ENCODE results near the gene DSCAM. TPM values are rescaled to one million over a fixed set of nuclear protein-coding genes. Genes with fewer than 3 reads are reported as not detected.

DSCAM gene
- total RNA-seq, 1 donor from 2014 or later, result 0.06 TPM

- Histone ChIP-seq H3K4me3 (no peak overlapping the region), H3K27me3 (ENCODE audit: low read depth) (no peaks in the 10 kb centered on the region), H3K9me3 (no peaks in the 10 kb centered on the region), H3K36me3 (no peaks in the 10 kb centered on the region), H3K27ac (no peak overlapping the region), H3K4me1 (no peaks in the 10 kb centered on the region)
- intact Hi-C loops (cut with DNase I), result no loop called here
- DNase-seq, result no peak
- TF ChIP-seq CTCF (IDR thresholded peaks at IDR 0.05), result no peak
- no peak for ATAC-seq
Measured at GRCh38 chr21:40706806-40707655, 139.9 kb downstream of the DSCAM start.

- ATAC-seq (peak in 1 of 2 donors; percentile 59), DNase-seq (no peak)
- intact Hi-C loops (cut with DNase I), result no loop called here
- Histone ChIP-seq H3K27ac (no peak overlapping the region), H3K27me3 (ENCODE audit: low read depth) (no peaks in the 10 kb centered on the region), H3K9me3 (no peaks in the 10 kb centered on the region), H3K4me3 (no peak overlapping the region), H3K36me3 (no peaks in the 10 kb centered on the region), H3K4me1 (no peaks in the 10 kb centered on the region)
- TF ChIP-seq CTCF (IDR thresholded peaks at IDR 0.05), result no peak
Measured at GRCh38 chr21:40706176-40706575, 140.8 kb downstream of the DSCAM start.

GRCh38 chr21:40704141-40704540, 142.8 kb downstream of the DSCAM start:
- Histone ChIP-seq H3K36me3 (no peaks in the 10 kb centered on the region), H3K4me1 (no peaks in the 10 kb centered on the region), H3K9me3 (no peaks in the 10 kb centered on the region), H3K4me3 (no peak overlapping the region), H3K27me3 (ENCODE audit: low read depth) (no peaks in the 10 kb centered on the region), H3K27ac (no peak overlapping the region)
- intact Hi-C loops (cut with DNase I), result no loop called here
- no peak for TF ChIP-seq CTCF (IDR thresholded peaks at IDR 0.05)
- DNase-seq (no peak), ATAC-seq (no peak)

GRCh38 chr21:40699366-40699765, 147.6 kb downstream of the DSCAM start:
- no peak for TF ChIP-seq CTCF (IDR thresholded peaks at IDR 0.05)
- no peaks in the 10 kb centered on the region for H3K27me3 ChIP-seq (ENCODE audit: low read depth)
- no peak overlapping the region for H3K27ac ChIP-seq
- H3K4me1 ChIP-seq, result no peaks in the 10 kb centered on the region
- no peak for DNase-seq
- H3K4me3 ChIP-seq, result no peak overlapping the region
- intact Hi-C loops (cut with DNase I), result no loop called here
- H3K9me3 ChIP-seq, result no peaks in the 10 kb centered on the region
- ATAC-seq, result no peak
- H3K36me3 ChIP-seq, result no peaks in the 10 kb centered on the region

GRCh38 chr21:40696246-40696645, 150.7 kb downstream of the DSCAM start:
- Histone ChIP-seq H3K4me1 (no peaks in the 10 kb centered on the region), H3K4me3 (no peak overlapping the region), H3K9me3 (no peaks in the 10 kb centered on the region), H3K27ac (no peak overlapping the region), H3K36me3 (no peaks in the 10 kb centered on the region), H3K27me3 (ENCODE audit: low read depth) (no peaks in the 10 kb centered on the region)
- ATAC-seq (no peak), DNase-seq (no peak)
- intact Hi-C loops (cut with DNase I), result no loop called here
- TF ChIP-seq CTCF (IDR thresholded peaks at IDR 0.05), result no peak

Data from lower lobe of right lung (tissue), 2 donors.